Skeletal muscle tissue (tissue), 4 donors: Measurements from ENCODE around the gene LRRK1. TPM values are rescaled to one million over a fixed set of nuclear protein-coding genes. Genes with fewer than 3 reads are reported as not detected.

Source experiments
- H3K27ac ChIP-seq: one replicate; pipeline ENCODE4 v1.7.0; 2013; ENCODE audit warnings: mild to moderate bottlenecking, low read depth, low read length, inconsistent platforms
- H3K27me3 ChIP-seq, 3 donors: one replicate each; pipeline ENCODE4 v1.7.0; 2013; ENCODE audit warnings: low read length in 3 of 3; ENCODE audit not compliant: control insufficient read depth in 3 of 3, insufficient read depth in 3 of 3
- H3K36me3 ChIP-seq, 3 donors: one replicate each; pipeline ENCODE4 v1.7.0; 2013; ENCODE audit warnings: low read length in 3 of 3; ENCODE audit not compliant: control insufficient read depth in 3 of 3, insufficient read depth in 3 of 3
- H3K4me1 ChIP-seq, 3 donors: one replicate each; pipeline ENCODE4 v1.7.0; 2013; ENCODE audit warnings: low read length in 3 of 3, mild to moderate bottlenecking in 3 of 3; ENCODE audit not compliant: control insufficient read depth in 3 of 3, insufficient read depth in 3 of 3
- H3K4me3 ChIP-seq, 3 donors: one replicate each; pipeline ENCODE4 v1.7.0; 2013; ENCODE audit warnings: low read length in 3 of 3
- H3K9ac ChIP-seq, 3 donors: one replicate each; pipeline ENCODE4 v1.7.0; 2013; ENCODE audit warnings: low read length in 3 of 3, mild to moderate bottlenecking in 3 of 3, moderate library complexity in 2 of 3, low read depth in 1 of 3
- H3K9me3 ChIP-seq, 3 donors: one replicate each; pipeline ENCODE4 v1.7.0; 2013; ENCODE audit warnings: low read length in 3 of 3; ENCODE audit not compliant: control insufficient read depth in 3 of 3
- total RNA-seq: library from RNA; depleted of rRNA; stranded (reverse); fragments of >200 nt; gene quantifications from one replicate; pipeline ENCODE4 v1.2.3, GENCODE V29; 2014
- donor health status: Osteomylitis.

The LRRK1 gene
- total RNA-seq, 1 donor from 2014 or later = 3.7 TPM

DNA sequence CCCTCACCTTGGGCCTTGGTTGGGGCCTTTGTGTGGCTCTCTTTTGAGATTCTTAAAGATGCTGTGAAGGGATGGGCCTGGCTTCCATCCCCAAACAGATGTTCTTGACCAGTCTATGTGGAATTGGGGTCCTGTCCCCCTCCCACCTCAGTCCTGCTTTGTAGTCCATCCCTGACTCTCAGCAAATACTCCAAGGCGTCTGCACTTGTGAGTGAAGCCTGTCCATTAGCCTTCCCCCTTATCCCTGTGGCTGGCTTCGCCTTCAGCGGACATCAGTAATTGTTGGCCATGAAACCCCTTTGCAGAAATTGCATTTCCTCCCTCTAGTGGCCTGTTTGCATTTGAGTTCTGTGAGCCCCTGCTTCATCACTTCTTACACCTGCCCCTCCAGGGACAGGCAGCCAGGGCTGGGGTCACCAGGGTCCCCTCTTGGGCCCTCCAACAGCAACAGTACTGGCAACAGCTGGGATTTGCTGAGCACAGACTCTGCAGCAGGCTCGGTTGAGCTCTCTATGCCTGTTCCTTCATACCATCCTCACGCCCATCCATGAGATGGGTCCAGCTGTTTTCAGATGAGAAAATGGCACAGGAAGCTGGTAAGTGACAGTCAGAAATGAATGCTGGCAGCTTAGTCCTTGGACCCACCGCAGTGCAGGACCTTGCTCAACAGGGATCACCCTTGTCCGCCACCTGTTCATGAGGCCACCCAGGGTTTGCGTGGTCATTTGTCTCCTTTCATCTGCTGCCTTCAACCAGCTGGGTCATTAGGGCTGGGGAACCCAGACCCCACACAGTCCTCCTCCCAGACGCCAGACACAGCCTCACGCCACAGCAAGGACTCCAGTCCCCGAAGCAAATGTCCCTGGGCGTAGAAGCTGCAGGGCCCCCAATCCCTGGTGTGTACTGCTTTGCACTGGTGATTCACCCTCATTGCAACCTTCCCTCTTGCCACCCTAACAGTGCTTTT lies 8.9 kb upstream of the LRRK1 start:
- peaks cover 0 to 5% (median 0%) of the 10 kb centered on the region in 3 donors for H3K36me3 ChIP-seq
- H3K4me1 ChIP-seq = no peaks in the 10 kb centered on the region
- H3K9ac ChIP-seq = no peak overlapping the region
- peaks cover 0 to 5% (median 0%) of the 10 kb centered on the region in 3 donors for H3K27me3 ChIP-seq
- H3K9me3 ChIP-seq = peaks cover 0 to 2% (median 0%) of the 10 kb centered on the region in 3 donors
- H3K27ac ChIP-seq = no peak overlapping the region
- no peak overlapping the region for H3K4me3 ChIP-seq

GRCh38 chr15:100911086-100911485 lies 8.1 kb upstream of the LRRK1 start:
- H3K27me3 ChIP-seq = peaks cover 0 to 5% (median 0%) of the 10 kb centered on the region in 3 donors
- peaks cover 0 to 2% (median 0%) of the 10 kb centered on the region in 3 donors for H3K9me3 ChIP-seq
- no peak overlapping the region for H3K27ac ChIP-seq
- no peak overlapping the region for H3K9ac ChIP-seq
- H3K4me3 ChIP-seq = no peak overlapping the region
- H3K36me3 ChIP-seq = peaks cover 0 to 2% (median 0%) of the 10 kb centered on the region in 3 donors
- H3K4me1 ChIP-seq = no peaks in the 10 kb centered on the region

DNA sequence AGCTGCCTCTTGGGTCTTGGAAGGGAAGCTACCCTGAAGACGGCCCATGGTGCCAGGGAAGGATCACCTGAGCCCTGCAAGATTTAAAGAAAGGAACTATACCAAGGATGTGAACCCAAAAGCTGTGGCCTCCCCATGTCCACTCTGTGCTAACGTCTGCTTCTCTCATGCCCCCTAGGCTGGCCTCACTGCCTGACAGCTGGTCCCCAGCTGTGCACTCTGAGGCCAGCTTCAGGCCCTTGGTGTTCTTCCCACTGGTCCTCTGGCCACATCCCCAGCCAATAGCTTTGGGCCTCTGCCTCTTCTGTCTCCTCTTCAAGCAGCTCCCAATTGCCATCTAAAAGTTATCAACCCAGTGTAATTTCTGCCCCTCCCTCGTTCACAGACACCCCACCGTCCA lies 5.2 kb upstream of the LRRK1 start:
- H3K9ac ChIP-seq = no peak overlapping the region
- no peak overlapping the region for H3K27ac ChIP-seq
- H3K4me3 ChIP-seq = no peak overlapping the region
- H3K36me3 ChIP-seq = peaks cover 0 to 2% (median 0%) of the 10 kb centered on the region in 3 donors
- peaks cover 0 to 2% (median 0%) of the 10 kb centered on the region in 3 donors for H3K9me3 ChIP-seq
- peaks cover 8 to 13% (median 10%) of the 10 kb centered on the region in 3 donors for H3K4me1 ChIP-seq
- peaks cover 2 to 21% (median 18%) of the 10 kb centered on the region in 3 donors for H3K27me3 ChIP-seq

DNA sequence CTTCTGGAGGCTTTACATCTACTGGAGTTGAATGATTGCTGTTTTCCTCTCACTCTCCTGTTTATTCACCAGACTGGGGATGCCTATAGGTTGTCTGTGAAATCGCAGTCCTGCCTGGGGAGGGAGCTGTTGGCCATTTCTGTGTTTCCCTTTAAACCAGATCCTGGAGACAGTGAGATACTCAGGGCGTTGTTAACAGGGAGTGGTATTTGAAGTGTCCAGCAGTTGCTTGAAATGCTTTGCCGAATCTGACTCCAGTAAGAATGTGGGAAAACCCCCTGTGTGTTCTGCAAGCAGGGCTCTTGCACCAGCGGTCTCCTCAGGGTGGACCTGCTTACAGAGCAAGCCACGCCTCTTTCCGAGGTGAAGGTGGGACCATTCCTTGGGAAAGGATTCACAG lies 4.3 kb upstream of the LRRK1 start:
- no peak overlapping the region for H3K9ac ChIP-seq
- peaks cover 8 to 17% (median 13%) of the 10 kb centered on the region in 3 donors for H3K4me1 ChIP-seq
- peaks cover 0 to 2% (median 0%) of the 10 kb centered on the region in 3 donors for H3K36me3 ChIP-seq
- no peak overlapping the region for H3K4me3 ChIP-seq
- no peak overlapping the region for H3K27ac ChIP-seq
- H3K27me3 ChIP-seq = peaks cover 2 to 23% (median 21%) of the 10 kb centered on the region in 3 donors
- H3K9me3 ChIP-seq = peaks cover 0 to 2% (median 0%) of the 10 kb centered on the region in 3 donors

DNA sequence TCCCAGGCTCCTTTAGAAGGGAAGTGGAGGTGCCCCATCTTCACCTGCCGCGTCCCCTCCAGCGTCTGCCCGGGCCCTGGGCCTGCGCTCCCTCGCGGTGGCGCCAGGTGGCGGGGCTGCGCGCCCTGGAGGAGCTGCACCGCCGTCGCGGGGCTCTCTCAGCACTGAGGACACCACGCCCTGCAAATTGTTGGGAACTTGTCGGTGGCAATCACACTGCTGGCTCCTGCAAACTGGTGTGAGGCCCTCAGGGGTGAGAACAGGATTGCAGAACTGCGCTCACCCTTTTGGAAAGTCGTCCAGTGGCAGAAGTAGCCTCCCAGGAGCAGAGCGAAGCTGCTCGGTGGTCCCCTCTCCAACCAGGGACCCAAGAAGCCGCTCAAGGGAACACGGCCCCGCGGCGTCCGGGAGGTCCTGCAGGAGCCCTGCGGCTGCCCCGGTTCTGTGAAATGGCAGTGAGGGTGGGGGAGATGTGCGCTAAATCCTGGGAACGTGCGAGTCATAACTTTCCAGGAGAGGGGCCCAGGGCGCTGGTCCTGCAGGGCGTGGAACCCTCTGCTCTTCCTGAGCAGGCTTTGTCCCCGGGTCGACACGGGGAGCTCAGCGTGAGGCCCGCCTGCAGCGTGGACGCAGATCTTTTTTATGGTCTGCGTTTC lies 995 bp upstream of the LRRK1 start:
- peaks cover 0 to 2% (median 0%) of the 10 kb centered on the region in 3 donors for H3K9me3 ChIP-seq
- peak overlapping the region; percentile 10 to 55 (median 25) for H3K9ac ChIP-seq
- H3K36me3 ChIP-seq = peaks cover 0 to 2% (median 0%) of the 10 kb centered on the region in 3 donors
- no peak overlapping the region for H3K27ac ChIP-seq
- H3K4me3 ChIP-seq = peak overlapping the region; percentile 56 to 73 (median 71)
- H3K27me3 ChIP-seq = peaks cover 2 to 29% (median 24%) of the 10 kb centered on the region in 3 donors
- peaks cover 14 to 25% (median 21%) of the 10 kb centered on the region in 3 donors for H3K4me1 ChIP-seq

DNA sequence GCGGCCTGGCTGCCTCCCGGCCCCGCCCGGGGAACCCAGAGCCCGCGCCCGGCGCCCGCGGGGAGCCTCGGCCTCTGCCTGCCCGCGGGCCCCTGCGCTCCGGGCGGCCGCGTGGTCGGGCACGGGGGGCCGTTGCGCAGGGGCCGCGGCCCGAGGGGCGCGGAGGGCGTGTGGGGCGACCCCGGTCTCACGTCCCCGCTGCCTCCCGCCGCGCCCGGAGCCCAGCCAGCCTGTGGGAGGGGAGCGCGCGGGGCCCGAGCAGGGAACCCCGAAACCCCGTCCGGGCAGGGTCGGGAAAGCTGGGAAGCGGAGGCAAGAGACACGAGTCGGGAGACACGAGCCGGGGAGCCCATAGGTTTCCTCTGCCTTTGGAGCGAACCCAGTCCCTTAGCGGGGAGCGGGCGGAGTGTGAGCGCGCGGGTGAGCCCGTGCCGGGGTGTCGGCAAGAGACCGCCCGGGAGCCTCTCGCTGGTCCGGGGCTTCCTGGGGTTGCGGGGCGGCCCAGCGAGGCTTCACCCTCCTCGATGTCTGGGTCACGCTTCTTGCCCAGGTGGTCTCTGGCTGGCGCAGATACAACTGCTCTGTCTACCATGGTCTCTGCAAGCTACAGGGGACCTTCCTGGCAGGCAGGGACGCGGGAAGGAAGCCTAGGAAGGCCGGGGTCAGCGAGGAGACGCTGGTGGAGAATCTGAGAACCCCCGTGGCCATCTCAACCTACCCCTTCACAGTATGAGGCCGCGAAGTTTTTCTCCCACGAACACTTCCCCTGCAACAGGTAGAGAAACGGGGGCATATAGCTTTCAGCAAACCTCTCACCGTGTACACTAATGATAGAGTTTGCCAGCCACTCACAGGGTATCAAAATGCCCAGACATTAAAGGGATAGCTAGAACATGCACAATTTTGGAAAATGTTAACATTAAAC lies 586 bp downstream of the LRRK1 start:
- Histone ChIP-seq H3K36me3 (peaks cover 0 to 4% (median 0%) of the 10 kb centered on the region in 3 donors), H3K27ac (no peak overlapping the region), H3K4me3 (peak overlapping the region; percentile 59 to 67 (median 60)), H3K9me3 (no peaks in the 10 kb centered on the region), H3K27me3 (peaks cover 2 to 29% (median 24%) of the 10 kb centered on the region in 3 donors), H3K4me1 (peaks cover 14 to 27% (median 23%) of the 10 kb centered on the region in 3 donors), H3K9ac (peak overlapping the region; percentile 39 to 72 (median 64))

DNA sequence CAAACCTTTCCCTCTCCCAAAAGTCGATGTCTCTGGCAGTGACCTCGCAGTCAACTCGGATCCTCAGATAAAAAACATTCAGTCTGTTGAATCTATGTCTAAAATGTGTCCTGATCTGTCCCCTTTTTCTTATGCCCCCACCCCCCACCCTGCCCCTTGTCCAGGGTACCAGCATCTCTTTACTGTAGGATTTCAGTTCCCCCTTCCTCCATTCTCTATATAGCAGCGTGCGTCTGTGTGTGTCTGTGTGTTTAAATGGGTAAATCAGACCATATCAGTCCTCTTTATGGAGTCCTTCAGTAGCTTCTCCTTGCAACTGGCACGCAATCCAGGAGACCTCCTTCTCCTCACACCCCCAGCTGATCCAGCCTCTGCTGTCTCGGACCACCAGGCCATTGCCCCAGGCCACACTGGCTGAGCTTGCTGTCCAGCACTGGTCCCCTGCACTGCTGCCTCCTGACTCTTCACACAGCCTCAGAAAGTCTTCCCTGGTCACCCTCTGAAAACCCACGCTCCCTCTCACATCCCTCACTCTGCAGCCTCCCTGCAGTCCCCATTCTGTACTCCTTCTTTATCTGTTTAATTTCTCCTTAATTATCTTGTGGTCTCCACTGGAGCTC lies 1.5 kb downstream of the LRRK1 start:
- Histone ChIP-seq H3K36me3 (peaks cover 0 to 4% (median 0%) of the 10 kb centered on the region in 3 donors), H3K9me3 (no peaks in the 10 kb centered on the region), H3K4me3 (no peak overlapping the region), H3K27ac (no peak overlapping the region), H3K27me3 (peaks cover 2 to 29% (median 24%) of the 10 kb centered on the region in 3 donors), H3K9ac (no peak overlapping the region), H3K4me1 (peaks cover 14 to 27% (median 23%) of the 10 kb centered on the region in 3 donors)

DNA sequence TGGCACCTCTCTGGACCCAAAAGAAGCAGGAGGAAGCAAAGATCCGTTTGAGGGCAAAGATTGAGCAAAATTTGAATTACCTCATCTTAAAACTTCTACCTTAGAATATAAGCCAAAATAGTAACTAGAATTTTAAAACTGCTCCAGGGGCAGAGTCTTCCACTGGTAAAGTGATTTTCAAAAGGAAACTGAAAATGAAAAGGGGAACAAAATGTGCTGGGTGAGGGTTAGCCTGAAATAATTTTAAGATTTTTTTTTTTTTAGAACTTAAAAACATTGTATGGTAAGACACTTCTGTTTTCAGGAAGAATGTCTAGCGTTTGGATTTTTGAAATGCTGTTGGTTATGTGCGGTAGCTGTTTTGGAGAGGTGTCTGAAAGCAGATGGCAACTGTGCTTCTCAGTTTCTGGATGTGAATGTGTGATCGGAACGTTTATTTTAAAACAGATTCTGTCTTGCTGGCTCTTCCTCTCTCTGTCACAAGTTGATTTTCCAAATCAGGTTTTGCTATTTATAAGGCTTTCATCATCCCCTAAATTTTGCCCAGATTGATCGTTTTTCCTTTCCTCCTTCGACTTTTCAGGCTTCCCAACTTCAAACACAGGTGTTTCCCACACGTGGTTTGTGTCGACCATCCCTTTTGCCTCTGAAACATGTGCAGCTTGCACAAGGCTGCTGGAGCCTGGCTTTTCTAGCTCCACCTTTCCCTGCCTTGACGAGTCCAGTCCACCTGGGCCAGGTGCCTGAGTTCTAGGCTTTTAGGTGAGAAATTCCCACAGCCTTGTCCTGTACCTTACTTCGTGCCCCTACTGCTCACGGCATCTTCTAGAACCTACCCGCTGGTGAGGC lies 3.3 kb downstream of the LRRK1 start:
- Histone ChIP-seq H3K36me3 (peaks cover 0 to 6% (median 0%) of the 10 kb centered on the region in 3 donors), H3K4me1 (peaks cover 14 to 27% (median 23%) of the 10 kb centered on the region in 3 donors), H3K27ac (peak overlapping the region; percentile 44), H3K9ac (no peak overlapping the region), H3K9me3 (no peaks in the 10 kb centered on the region), H3K27me3 (peaks cover 2 to 26% (median 21%) of the 10 kb centered on the region in 3 donors), H3K4me3 (no peak overlapping the region)
